Keratinocyte (primary cell): ENCODE data around the gene CMTM2. TPM values are rescaled to one million over a fixed set of nuclear protein-coding genes. Genes with fewer than 3 reads are reported as not detected.

ENCODE experiments used
- DNase-seq: peaks from one replicate; pipeline ENCODE4 v3.0.0-alpha.2; 2011; ENCODE audit warnings: low read depth, missing footprints, low spot score
- FAIRE-seq: peaks from 2 replicates; lab custom pipeline; 2011; peaks lifted over from hg19 to GRCh38; lab: Jason Lieb, UNC
- H2AFZ ChIP-seq: 2 replicates; pipeline ENCODE4 v1.6.0; 2012; ENCODE audit warnings: low read length, control low read depth, inconsistent platforms; ENCODE audit not compliant: control insufficient read depth
- H3K27ac ChIP-seq: 2 replicates; pipeline ENCODE4 v1.5.1; 2011; ENCODE audit warnings: low read length; ENCODE audit not compliant: control insufficient read depth, insufficient read depth
- H3K27me3 ChIP-seq: 3 replicates; pipeline ENCODE4 v1.6.0; 2011; ENCODE audit warnings: low read length; ENCODE audit not compliant: control insufficient read depth, insufficient read depth; ENCODE audit errors: extremely low read depth
- H3K36me3 ChIP-seq, 2 experiments: 2 replicates in 1 of 2; 3 replicates in 1 of 2; pipeline ENCODE4 v1.5.1; 2011; ENCODE audit warnings: low read length in 2 of 2, mild to moderate bottlenecking in 1 of 2; ENCODE audit not compliant: control insufficient read depth in 2 of 2, insufficient read depth in 2 of 2; ENCODE audit errors: extremely low read depth in 1 of 2
- H3K4me1 ChIP-seq: 3 replicates; pipeline ENCODE4 v1.5.1; 2011; ENCODE audit warnings: low read length; ENCODE audit not compliant: control insufficient read depth, insufficient read depth; ENCODE audit errors: extremely low read depth
- H3K4me2 ChIP-seq: 3 replicates; pipeline ENCODE4 v1.6.0; 2011; ENCODE audit warnings: low read depth, low read length; ENCODE audit not compliant: control insufficient read depth, insufficient read depth; ENCODE audit errors: extremely low read depth
- H3K4me3 ChIP-seq, 3 experiments: fragments of 200-600 bp in 1 of 3; sonication (generic) in 1 of 3; 2 replicates in 2 of 3; 3 replicates in 1 of 3; pipeline ENCODE4 v1.5.1; 2011 to 2016; ENCODE audit warnings: low read length in 3 of 3, mild to moderate bottlenecking in 3 of 3, control low read depth in 2 of 3, inconsistent platforms in 1 of 3, low read depth in 1 of 3, mixed read lengths in 1 of 3, mixed run types in 1 of 3, moderate library complexity in 1 of 3; ENCODE audit not compliant: control insufficient read depth in 2 of 3, insufficient read depth in 2 of 3; ENCODE audit errors: extremely low read depth in 1 of 3
- H3K79me2 ChIP-seq: 2 replicates; pipeline ENCODE4 v1.6.0; 2012; ENCODE audit warnings: low read length; ENCODE audit not compliant: control insufficient read depth, insufficient read depth
- H3K9ac ChIP-seq: 3 replicates; pipeline ENCODE4 v1.6.0; 2011; ENCODE audit warnings: low read length; ENCODE audit not compliant: control insufficient read depth, insufficient read depth; ENCODE audit errors: extremely low read depth
- H3K9me1 ChIP-seq: 3 replicates; pipeline ENCODE4 v1.6.0; 2011; ENCODE audit warnings: low read length; ENCODE audit not compliant: control insufficient read depth, insufficient read depth; ENCODE audit errors: extremely low read depth
- H3K9me3 ChIP-seq: 2 replicates; pipeline ENCODE4 v1.5.1; 2012; ENCODE audit warnings: low read depth, low read length; ENCODE audit not compliant: control insufficient read depth
- H4K20me1 ChIP-seq: 3 replicates; pipeline ENCODE4 v1.6.0; 2011; ENCODE audit warnings: low read length; ENCODE audit not compliant: control insufficient read depth, insufficient read depth; ENCODE audit errors: extremely low read depth
- CTCF ChIP-seq, 3 experiments: IDR thresholded peaks in 1 of 3; conservative IDR thresholded peaks in 1 of 3; optimal IDR thresholded peaks in 1 of 3; 2 replicates in 2 of 3; 3 replicates in 1 of 3; pipeline versions ENCODE3 to v1.5.1; 2011; ENCODE audit warnings: low read length in 3 of 3, mild to moderate bottlenecking in 3 of 3, moderate library complexity in 2 of 3, control low read depth in 1 of 3, inconsistent platforms in 1 of 3; ENCODE audit not compliant: insufficient read depth in 2 of 3; ENCODE audit errors: extremely low read depth in 1 of 3
- EZH2 ChIP-seq: IDR thresholded peaks from one replicate; pipeline ENCODE4 v1.6.1; 2012; ENCODE audit warnings: inconsistent platforms, mild to moderate bottlenecking, low read length, moderate library complexity
- dilution Hi-C: fragments of 300-500 bp; cut with MboI; formaldehyde crosslinking; loops from one replicate; pipeline ENCODE4 v1.7.0; 2020; ENCODE audit warnings: low sequenced_read_pairs; ENCODE audit not compliant: extremely low pct_ligation_motif_present
- polyA plus RNA-seq, 5 experiments: library from polyadenylated mRNA; depleted of rRNA in 3 of 5; stranded (reverse) in 3 of 5; stranded (forward) in 1 of 5; unstranded in 1 of 5; fragments of >200 nt; gene quantifications; 1 replicate in 1 of 5; 2 replicates in 3 of 5; 3 replicates in 1 of 5; pipeline versions ENCODE4 v1.2.1 to v1.2.3, GENCODE V29; 2011 to 2012; ENCODE audit warnings: missing spikeins in 2 of 5, low read depth in 1 of 5, low replicate concordance in 1 of 5

Gene CMTM2
- polyA plus RNA-seq, 1 donor (not counting 4 experiments of a cell fraction or from before 2014, with no cell fraction given), result not detected

GRCh38 chr16:66568355-66568754, 10.9 kb upstream of the CMTM2 start:
- dilution Hi-C loops, result no loop called here
- Histone ChIP-seq H3K4me3 (no peak overlapping the region), H3K27me3 (no peaks in the 10 kb centered on the region), H3K79me2 (no peaks in the 10 kb centered on the region), H3K9me3 (no peaks in the 10 kb centered on the region), H3K4me2 (no peak overlapping the region), H4K20me1 (no peaks in the 10 kb centered on the region), H3K9me1 (no peaks in the 10 kb centered on the region), H3K36me3 (peaks cover 2 to 3% of the 10 kb centered on the region in 2 experiments), H2AFZ (no peak overlapping the region), H3K27ac (no peak overlapping the region), H3K9ac (no peak overlapping the region), H3K4me1 (peaks cover 12% of the 10 kb centered on the region)
- TF ChIP-seq EZH2 (no peak), CTCF (optimal IDR thresholded peaks at IDR 0.05 in 1 of 3, IDR thresholded peaks at IDR 0.05 in 1 of 3, conservative IDR thresholded peaks at IDR 0.05 in 1 of 3; ENCODE audit: extremely low read depth in 1 of 3, insufficient read depth in 2 of 3, low read length in 3 of 3) (no peak)
- DNase-seq (no peak), FAIRE-seq (no peak)

GRCh38 chr16:66569131-66569530, 10.1 kb upstream of the CMTM2 start:
- H3K27me3 ChIP-seq, result no peaks in the 10 kb centered on the region
- peaks cover 12% of the 10 kb centered on the region for H3K4me1 ChIP-seq
- TF ChIP-seq CTCF (optimal IDR thresholded peaks at IDR 0.05 in 1 of 3, IDR thresholded peaks at IDR 0.05 in 1 of 3, conservative IDR thresholded peaks at IDR 0.05 in 1 of 3; ENCODE audit: extremely low read depth in 1 of 3, insufficient read depth in 2 of 3, low read length in 3 of 3), result no peak
- no peaks in the 10 kb centered on the region for H4K20me1 ChIP-seq
- no peak for DNase-seq
- FAIRE-seq, result no peak
- H3K9me3 ChIP-seq, result no peaks in the 10 kb centered on the region
- dilution Hi-C loops, result no loop called here
- no peaks in the 10 kb centered on the region for H3K79me2 ChIP-seq
- H3K9ac ChIP-seq, result no peak overlapping the region
- no peak overlapping the region for H3K4me3 ChIP-seq
- H3K9me1 ChIP-seq, result no peaks in the 10 kb centered on the region
- H2AFZ ChIP-seq, result no peak overlapping the region
- no peak overlapping the region for H3K27ac ChIP-seq
- H3K4me2 ChIP-seq, result no peak overlapping the region
- peaks cover 2 to 3% of the 10 kb centered on the region in 2 experiments for H3K36me3 ChIP-seq
